Measurements from ENCODE around the gene NECAB2. TPM values are rescaled to one million over a fixed set of nuclear protein-coding genes. Genes with fewer than 3 reads are reported as not detected.

The NECAB2 gene
- total RNA-seq, 1 donor from 2014 or later, result not detected

GRCh38 chr16:83932955-83933673, 34.9 kb upstream of the NECAB2 start:
- TF ChIP-seq, protein P1, sequence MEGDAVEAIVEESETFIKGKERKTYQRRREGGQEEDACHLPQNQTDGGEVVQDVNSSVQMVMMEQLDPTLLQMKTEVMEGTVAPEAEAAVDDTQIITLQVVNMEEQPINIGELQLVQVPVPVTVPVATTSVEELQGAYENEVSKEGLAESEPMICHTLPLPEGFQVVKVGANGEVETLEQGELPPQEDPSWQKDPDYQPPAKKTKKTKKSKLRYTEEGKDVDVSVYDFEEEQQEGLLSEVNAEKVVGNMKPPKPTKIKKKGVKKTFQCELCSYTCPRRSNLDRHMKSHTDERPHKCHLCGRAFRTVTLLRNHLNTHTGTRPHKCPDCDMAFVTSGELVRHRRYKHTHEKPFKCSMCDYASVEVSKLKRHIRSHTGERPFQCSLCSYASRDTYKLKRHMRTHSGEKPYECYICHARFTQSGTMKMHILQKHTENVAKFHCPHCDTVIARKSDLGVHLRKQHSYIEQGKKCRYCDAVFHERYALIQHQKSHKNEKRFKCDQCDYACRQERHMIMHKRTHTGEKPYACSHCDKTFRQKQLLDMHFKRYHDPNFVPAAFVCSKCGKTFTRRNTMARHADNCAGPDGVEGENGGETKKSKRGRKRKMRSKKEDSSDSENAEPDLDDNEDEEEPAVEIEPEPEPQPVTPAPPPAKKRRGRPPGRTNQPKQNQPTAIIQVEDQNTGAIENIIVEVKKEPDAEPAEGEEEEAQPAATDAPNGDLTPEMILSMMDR (IDR thresholded peaks at IDR 0.05), result no peak
- peaks cover 4% of the 10 kb centered on the region for H3K36me3 Mint-ChIP-seq (ENCODE audit: unreplicated experiment)
- no peak overlapping the region for H3K4me3 Mint-ChIP-seq (ENCODE audit: unreplicated experiment)
- no peaks in the 10 kb centered on the region for H3K4me1 Mint-ChIP-seq (ENCODE audit: unreplicated experiment)
- H3K27me3 Mint-ChIP-seq (ENCODE audit: unreplicated experiment), result peaks cover 6% of the 10 kb centered on the region
- H3K9me3 Mint-ChIP-seq (ENCODE audit: unreplicated experiment), result no peaks in the 10 kb centered on the region
- DNase-seq (ENCODE audit: extremely low spot score, unreplicated experiment), result no peak
- no peak overlapping the region for H3K27ac Mint-ChIP-seq (ENCODE audit: unreplicated experiment)

DNA sequence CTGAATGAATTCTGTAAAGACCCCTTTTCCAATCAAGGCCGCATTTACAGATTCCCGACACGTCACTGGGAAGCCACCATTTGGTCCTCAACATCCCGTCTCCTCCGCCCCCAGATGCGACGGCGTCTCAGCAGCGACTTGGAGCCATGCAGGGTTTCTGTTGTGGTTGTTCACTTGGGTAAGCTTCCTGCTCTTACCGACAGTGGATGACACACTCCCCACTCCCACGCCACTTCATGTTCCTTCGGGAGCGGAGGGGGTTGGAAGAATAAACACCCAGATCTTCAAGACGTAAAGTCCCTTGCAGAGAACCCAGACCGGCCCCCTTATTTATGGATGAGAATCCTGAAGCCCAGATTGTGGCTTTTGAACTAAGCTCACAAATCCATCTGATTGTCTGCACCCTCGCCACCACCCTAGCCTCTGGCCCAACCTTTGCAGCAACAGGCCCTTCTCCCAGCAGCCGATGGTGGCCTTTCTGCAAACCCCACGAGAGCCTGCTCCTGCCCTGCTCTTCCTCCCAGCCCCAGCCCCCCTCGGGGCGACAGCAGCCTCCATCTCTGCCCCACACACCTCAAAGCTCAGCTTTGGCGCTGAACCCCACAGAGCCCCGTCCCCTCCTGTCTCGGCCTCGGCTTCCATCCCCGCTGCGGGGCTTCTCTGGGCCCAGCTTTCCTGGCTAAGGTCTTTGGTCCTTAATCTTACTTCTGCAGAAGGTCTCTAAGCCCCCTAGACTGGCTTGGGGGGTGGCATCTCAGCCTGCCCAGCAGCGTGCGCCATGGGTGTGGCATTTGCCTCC, 34.0 kb upstream of the NECAB2 start:
- DNase-seq (ENCODE audit: extremely low spot score, unreplicated experiment), result no peak
- Mint-ChIP-seq H3K27ac (ENCODE audit: unreplicated experiment) (no peak overlapping the region), H3K4me1 (ENCODE audit: unreplicated experiment) (no peaks in the 10 kb centered on the region), H3K36me3 (ENCODE audit: unreplicated experiment) (peaks cover 4% of the 10 kb centered on the region), H3K27me3 (ENCODE audit: unreplicated experiment) (peaks cover 6% of the 10 kb centered on the region), H3K9me3 (ENCODE audit: unreplicated experiment) (no peaks in the 10 kb centered on the region), H3K4me3 (ENCODE audit: unreplicated experiment) (no peak overlapping the region)
- TF ChIP-seq, protein P1 (IDR thresholded peaks at IDR 0.05), result no peak

- peaks cover 4% of the 10 kb centered on the region for H3K36me3 Mint-ChIP-seq (ENCODE audit: unreplicated experiment)
- TF ChIP-seq, protein P1 (IDR thresholded peaks at IDR 0.05), result no peak
- H3K27me3 Mint-ChIP-seq (ENCODE audit: unreplicated experiment), result peaks cover 6% of the 10 kb centered on the region
- no peaks in the 10 kb centered on the region for H3K4me1 Mint-ChIP-seq (ENCODE audit: unreplicated experiment)
- H3K27ac Mint-ChIP-seq (ENCODE audit: unreplicated experiment), result no peak overlapping the region
- H3K9me3 Mint-ChIP-seq (ENCODE audit: unreplicated experiment), result no peaks in the 10 kb centered on the region
- no peak overlapping the region for H3K4me3 Mint-ChIP-seq (ENCODE audit: unreplicated experiment)
- no peak for DNase-seq (ENCODE audit: extremely low spot score, unreplicated experiment)
Observed at GRCh38 chr16:83934684-83934977, 33.4 kb upstream of the NECAB2 start.

DNA sequence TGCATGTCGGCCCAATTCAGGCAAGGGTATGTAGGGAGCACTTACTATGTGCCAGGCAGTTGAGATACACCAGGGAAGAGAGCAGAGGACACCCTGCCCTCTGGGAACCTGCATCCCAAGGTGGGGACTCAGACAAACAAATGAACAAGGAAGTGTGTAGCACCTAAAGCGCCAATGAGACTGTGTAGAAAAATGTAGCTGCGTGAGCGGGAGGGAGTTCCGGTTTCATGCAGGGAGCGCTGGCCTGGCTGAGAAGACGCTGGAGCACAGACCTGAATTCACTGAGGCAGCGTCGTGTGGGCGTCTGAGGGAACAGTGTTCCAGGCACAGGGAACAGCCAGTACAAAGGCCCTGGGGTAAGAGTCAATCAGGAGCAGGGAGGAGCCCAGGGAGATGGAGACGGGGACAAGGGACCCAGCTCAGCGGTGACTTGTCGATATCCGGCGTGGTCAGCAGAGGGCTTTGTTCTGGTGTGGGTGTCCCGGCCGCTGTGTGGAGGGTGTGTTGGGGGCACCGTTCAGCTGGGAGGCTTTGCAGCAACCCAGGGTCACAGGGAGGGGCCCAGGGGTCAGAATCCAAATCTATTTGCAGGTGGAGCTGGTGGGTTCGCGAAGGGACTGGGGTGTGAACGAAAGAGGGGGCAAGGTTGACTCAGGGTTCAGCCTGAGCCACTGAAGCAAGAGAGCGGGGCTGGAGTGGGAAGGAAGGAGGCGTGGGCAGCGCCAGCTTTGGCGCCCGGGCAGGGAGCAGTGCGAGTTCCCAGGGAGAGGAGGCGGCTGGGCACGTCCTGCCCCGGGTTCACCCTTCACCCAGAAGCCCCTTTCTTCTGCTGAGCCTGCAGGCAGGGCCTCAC, 32.8 kb upstream of the NECAB2 start:
- TF ChIP-seq, protein P1 (IDR thresholded peaks at IDR 0.05), result no peak
- no peak for DNase-seq (ENCODE audit: extremely low spot score, unreplicated experiment)
- Mint-ChIP-seq H3K36me3 (ENCODE audit: unreplicated experiment) (no peaks in the 10 kb centered on the region), H3K4me1 (ENCODE audit: unreplicated experiment) (no peaks in the 10 kb centered on the region), H3K27ac (ENCODE audit: unreplicated experiment) (no peak overlapping the region), H3K27me3 (ENCODE audit: unreplicated experiment) (peaks cover 6% of the 10 kb centered on the region), H3K4me3 (ENCODE audit: unreplicated experiment) (no peak overlapping the region), H3K9me3 (ENCODE audit: unreplicated experiment) (no peaks in the 10 kb centered on the region)
